Upper lobe of left lung (tissue), 4 donors: ENCODE data around the gene CACHD1.

Source experiments
- POLR2A ChIP-seq, 4 donors: fragments of 450-650 bp; IDR thresholded peaks; one replicate each; pipeline ENCODE4 v1.5.1; 2016 to 2017; ENCODE audit warnings: antibody characterized with exemption in 4 of 4, mild to moderate bottlenecking in 2 of 4
- POLR2AphosphoS5 ChIP-seq, 2 donors: sonication (generic); formaldehyde crosslinking; IDR thresholded peaks; one replicate each; pipeline ENCODE4 v1.5.1; 2017; ENCODE audit warnings: antibody characterized with exemption in 2 of 2
- TF ChIP-seq, protein P1 (sequence below), 6 experiments: fragments of 450-650 bp in 4 of 6; fragments of 200-600 bp in 2 of 6; sonication (generic) in 2 of 6; IDR thresholded peaks; one replicate each; pipeline ENCODE4 v1.5.1; 2016 to 2019; ENCODE audit warnings: antibody characterized with exemption in 6 of 6

- TF ChIP-seq POLR2AphosphoS5 (IDR thresholded peaks at IDR 0.05) (no peak), POLR2A (IDR thresholded peaks at IDR 0.05) (no peak)
- TF ChIP-seq, protein P1, sequence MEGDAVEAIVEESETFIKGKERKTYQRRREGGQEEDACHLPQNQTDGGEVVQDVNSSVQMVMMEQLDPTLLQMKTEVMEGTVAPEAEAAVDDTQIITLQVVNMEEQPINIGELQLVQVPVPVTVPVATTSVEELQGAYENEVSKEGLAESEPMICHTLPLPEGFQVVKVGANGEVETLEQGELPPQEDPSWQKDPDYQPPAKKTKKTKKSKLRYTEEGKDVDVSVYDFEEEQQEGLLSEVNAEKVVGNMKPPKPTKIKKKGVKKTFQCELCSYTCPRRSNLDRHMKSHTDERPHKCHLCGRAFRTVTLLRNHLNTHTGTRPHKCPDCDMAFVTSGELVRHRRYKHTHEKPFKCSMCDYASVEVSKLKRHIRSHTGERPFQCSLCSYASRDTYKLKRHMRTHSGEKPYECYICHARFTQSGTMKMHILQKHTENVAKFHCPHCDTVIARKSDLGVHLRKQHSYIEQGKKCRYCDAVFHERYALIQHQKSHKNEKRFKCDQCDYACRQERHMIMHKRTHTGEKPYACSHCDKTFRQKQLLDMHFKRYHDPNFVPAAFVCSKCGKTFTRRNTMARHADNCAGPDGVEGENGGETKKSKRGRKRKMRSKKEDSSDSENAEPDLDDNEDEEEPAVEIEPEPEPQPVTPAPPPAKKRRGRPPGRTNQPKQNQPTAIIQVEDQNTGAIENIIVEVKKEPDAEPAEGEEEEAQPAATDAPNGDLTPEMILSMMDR (IDR thresholded peaks at IDR 0.05): no peak
Observed at GRCh38 chr1:64691626-64692025, 221.7 kb downstream of the CACHD1 start.
